Spleen (tissue), 7 donors: ENCODE measurements around the gene GPR152.

Experiments
- POLR2A ChIP-seq, 3 donors: fragments of 450-650 bp; IDR thresholded peaks; one replicate each; pipeline ENCODE4 v1.5.1; 2017; ENCODE audit warnings: antibody characterized with exemption in 3 of 3, mild to moderate bottlenecking in 1 of 3
- TF ChIP-seq, protein P1 (sequence below), 11 experiments: fragments of 200-600 bp in 7 of 11; fragments of 450-650 bp in 4 of 11; sonication (generic) in 4 of 11; IDR thresholded peaks in 8 of 11; conservative IDR thresholded peaks in 3 of 11; 1 replicate in 7 of 11; 2 replicates in 4 of 11; pipeline versions ENCODE4 v1.4.0 to v1.8.0; 2016 to 2021; ENCODE audit warnings: antibody characterized with exemption in 11 of 11, inconsistent platforms in 4 of 11, mild to moderate bottlenecking in 1 of 11
- donor health status: DM: no; HTN: no; CAD: no; lungs with moderate emphysema.
- donor health status: DM: no; HTN: no; CAD: no.
- donor health status: DM: no; HTN: no; CAD: no.

DNA sequence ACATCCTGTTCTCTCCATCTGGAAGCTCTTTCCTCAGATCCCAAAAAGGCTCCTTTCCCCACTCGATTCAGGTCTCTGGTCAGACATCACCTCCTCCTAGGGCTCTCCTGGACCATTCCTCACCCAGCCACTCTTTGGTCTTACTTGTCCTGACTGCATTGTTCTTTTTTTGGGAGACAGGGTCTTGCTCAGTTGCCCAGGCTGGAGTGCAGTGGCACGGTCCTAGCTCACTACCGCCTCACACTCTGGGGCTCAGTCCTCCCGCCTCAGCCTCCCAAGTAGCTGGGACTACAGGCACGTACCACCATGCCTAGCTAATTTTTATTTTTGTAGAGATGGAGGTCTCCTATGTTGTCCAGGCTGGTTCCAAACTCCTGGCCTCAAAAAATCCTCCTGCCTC lies 7.0 kb downstream of the GPR152 start:
- TF ChIP-seq, protein P1, sequence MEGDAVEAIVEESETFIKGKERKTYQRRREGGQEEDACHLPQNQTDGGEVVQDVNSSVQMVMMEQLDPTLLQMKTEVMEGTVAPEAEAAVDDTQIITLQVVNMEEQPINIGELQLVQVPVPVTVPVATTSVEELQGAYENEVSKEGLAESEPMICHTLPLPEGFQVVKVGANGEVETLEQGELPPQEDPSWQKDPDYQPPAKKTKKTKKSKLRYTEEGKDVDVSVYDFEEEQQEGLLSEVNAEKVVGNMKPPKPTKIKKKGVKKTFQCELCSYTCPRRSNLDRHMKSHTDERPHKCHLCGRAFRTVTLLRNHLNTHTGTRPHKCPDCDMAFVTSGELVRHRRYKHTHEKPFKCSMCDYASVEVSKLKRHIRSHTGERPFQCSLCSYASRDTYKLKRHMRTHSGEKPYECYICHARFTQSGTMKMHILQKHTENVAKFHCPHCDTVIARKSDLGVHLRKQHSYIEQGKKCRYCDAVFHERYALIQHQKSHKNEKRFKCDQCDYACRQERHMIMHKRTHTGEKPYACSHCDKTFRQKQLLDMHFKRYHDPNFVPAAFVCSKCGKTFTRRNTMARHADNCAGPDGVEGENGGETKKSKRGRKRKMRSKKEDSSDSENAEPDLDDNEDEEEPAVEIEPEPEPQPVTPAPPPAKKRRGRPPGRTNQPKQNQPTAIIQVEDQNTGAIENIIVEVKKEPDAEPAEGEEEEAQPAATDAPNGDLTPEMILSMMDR (IDR thresholded peaks at IDR 0.05 in 8 of 11, conservative IDR thresholded peaks at IDR 0.05 in 3 of 11) = no peak
- no peak for TF ChIP-seq POLR2A (IDR thresholded peaks at IDR 0.05)
